ENCODE data around the gene GAGE13.

GRCh38 chrX:49310371-49310770, 21.0 kb upstream of the GAGE13 start:
- no peak for TF ChIP-seq ZNF512B (CRISPR knock-in tag; IDR thresholded peaks at IDR 0.05; ENCODE audit: borderline replicate concordance)
- no peak for TF ChIP-seq FOXK2 (IDR thresholded peaks at IDR 0.05)
- no peak for TF ChIP-seq POLR2A (IDR thresholded peaks at IDR 0.05; ENCODE audit: insufficient read depth in 1 of 2, low read depth in 2 of 2, low read length in 2 of 2)
- TF ChIP-seq, protein P1, sequence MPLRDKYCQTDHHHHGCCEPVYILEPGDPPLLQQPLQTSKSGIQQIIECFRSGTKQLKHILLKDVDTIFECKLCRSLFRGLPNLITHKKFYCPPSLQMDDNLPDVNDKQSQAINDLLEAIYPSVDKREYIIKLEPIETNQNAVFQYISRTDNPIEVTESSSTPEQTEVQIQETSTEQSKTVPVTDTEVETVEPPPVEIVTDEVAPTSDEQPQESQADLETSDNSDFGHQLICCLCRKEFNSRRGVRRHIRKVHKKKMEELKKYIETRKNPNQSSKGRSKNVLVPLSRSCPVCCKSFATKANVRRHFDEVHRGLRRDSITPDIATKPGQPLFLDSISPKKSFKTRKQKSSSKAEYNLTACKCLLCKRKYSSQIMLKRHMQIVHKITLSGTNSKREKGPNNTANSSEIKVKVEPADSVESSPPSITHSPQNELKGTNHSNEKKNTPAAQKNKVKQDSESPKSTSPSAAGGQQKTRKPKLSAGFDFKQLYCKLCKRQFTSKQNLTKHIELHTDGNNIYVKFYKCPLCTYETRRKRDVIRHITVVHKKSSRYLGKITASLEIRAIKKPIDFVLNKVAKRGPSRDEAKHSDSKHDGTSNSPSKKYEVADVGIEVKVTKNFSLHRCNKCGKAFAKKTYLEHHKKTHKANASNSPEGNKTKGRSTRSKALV (CRISPR knock-in tag; IDR thresholded peaks at IDR 0.05): no peak
- TF ChIP-seq CBX2 (IDR thresholded peaks at IDR 0.05; ENCODE audit: low read depth, low read length): no peak
- no peak for TF ChIP-seq CBX2 (CRISPR knock-in tag; IDR thresholded peaks at IDR 0.05; ENCODE audit: low read depth)
- TF ChIP-seq, protein P2, sequence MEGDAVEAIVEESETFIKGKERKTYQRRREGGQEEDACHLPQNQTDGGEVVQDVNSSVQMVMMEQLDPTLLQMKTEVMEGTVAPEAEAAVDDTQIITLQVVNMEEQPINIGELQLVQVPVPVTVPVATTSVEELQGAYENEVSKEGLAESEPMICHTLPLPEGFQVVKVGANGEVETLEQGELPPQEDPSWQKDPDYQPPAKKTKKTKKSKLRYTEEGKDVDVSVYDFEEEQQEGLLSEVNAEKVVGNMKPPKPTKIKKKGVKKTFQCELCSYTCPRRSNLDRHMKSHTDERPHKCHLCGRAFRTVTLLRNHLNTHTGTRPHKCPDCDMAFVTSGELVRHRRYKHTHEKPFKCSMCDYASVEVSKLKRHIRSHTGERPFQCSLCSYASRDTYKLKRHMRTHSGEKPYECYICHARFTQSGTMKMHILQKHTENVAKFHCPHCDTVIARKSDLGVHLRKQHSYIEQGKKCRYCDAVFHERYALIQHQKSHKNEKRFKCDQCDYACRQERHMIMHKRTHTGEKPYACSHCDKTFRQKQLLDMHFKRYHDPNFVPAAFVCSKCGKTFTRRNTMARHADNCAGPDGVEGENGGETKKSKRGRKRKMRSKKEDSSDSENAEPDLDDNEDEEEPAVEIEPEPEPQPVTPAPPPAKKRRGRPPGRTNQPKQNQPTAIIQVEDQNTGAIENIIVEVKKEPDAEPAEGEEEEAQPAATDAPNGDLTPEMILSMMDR (CRISPR knock-in tag; IDR thresholded peaks at IDR 0.05): no peak
- TF ChIP-seq ZNF318 (CRISPR knock-in tag; IDR thresholded peaks at IDR 0.05): no peak
- TF ChIP-seq FOSL2 (CRISPR knock-in tag; IDR thresholded peaks at IDR 0.05): no peak

All from HepG2 (cell line).